CD4-positive, alpha-beta T cell (primary cell): ENCODE data around the gene PRDX1. TPM values are rescaled to one million over a fixed set of nuclear protein-coding genes. Genes with fewer than 3 reads are reported as not detected.
A peak's percentile ranks its signal among the peaks of the same experiment; 100 is the strongest.

Experiments
- ATAC-seq: fragments of 200-7000 bp; cut with Tn5 transposase; one replicate; pipeline ENCODE4 v1.10.0; 2022; ENCODE audit warnings: mild to moderate bottlenecking; ENCODE audit not compliant: poor library complexity
- CTCF ChIA-PET: fragments of 350-600 bp; sonication (Branson Sonifier 250); formaldehyde crosslinking; loops from one replicate; lab custom pipeline; 2021; ENCODE audit warnings: antibody characterized with exemption, inconsistent platforms; lab: Charles Lee
- POLR2A ChIA-PET: fragments of 350-600 bp; sonication (Branson Sonifier 250); formaldehyde crosslinking; loops from one replicate; lab custom pipeline; 2021; ENCODE audit warnings: antibody characterized with exemption, inconsistent platforms; lab: Charles Lee
- DNase-seq, 14 experiments: peaks; one replicate each; pipeline ENCODE4 v3.0.0-alpha.2; 2013 to 2020; ENCODE audit warnings: mixed read lengths in 2 of 14
- H3K27ac ChIP-seq, 2 donors: one replicate each; pipeline versions ENCODE4 v1.5.1 to v1.7.0; 2013; ENCODE audit warnings: low read length in 2 of 2, low read depth in 1 of 2, mild to moderate bottlenecking in 1 of 2
- H3K27me3 ChIP-seq, 2 experiments: 1 replicate in 1 of 2; 2 replicates in 1 of 2; pipeline versions ENCODE4 v1.6.1 to v1.7.0; 2013; ENCODE audit warnings: low read length in 2 of 2, control low read depth in 1 of 2, mild to moderate bottlenecking in 1 of 2, moderate library complexity in 1 of 2; ENCODE audit not compliant: insufficient read depth in 2 of 2, control insufficient read depth in 1 of 2
- H3K36me3 ChIP-seq: one replicate; pipeline ENCODE4 v1.6.1; 2013; ENCODE audit warnings: low read length, control low read depth; ENCODE audit not compliant: insufficient read depth
- H3K4me1 ChIP-seq: one replicate; pipeline ENCODE4 v1.6.1; 2013; ENCODE audit warnings: low read length, control low read depth; ENCODE audit not compliant: insufficient read depth
- H3K4me3 ChIP-seq: one replicate; pipeline ENCODE4 v1.5.1; 2013; ENCODE audit warnings: mild to moderate bottlenecking, low read length, moderate library complexity
- H3K9me3 ChIP-seq, 2 experiments: 1 replicate in 1 of 2; 2 replicates in 1 of 2; pipeline versions ENCODE4 v1.6.1 to v1.7.0; 2013; ENCODE audit warnings: low read length in 2 of 2, mild to moderate bottlenecking in 2 of 2, control low read depth in 1 of 2, moderate library complexity in 1 of 2; ENCODE audit not compliant: control insufficient read depth in 1 of 2, insufficient read depth in 1 of 2
- H3K27ac Mint-ChIP-seq: one replicate; pipeline ENCODE4 v1.8.0; 2020; ENCODE audit warnings: mixed read lengths
- H3K27me3 Mint-ChIP-seq: one replicate; pipeline ENCODE4 v1.8.0; 2021; ENCODE audit warnings: mixed read lengths
- H3K36me3 Mint-ChIP-seq: one replicate; pipeline ENCODE4 v1.8.0; 2021; ENCODE audit warnings: low read depth, mixed read lengths
- H3K4me1 Mint-ChIP-seq: one replicate; pipeline ENCODE4 v1.8.0; 2021; ENCODE audit warnings: low read depth, mixed read lengths
- H3K4me3 Mint-ChIP-seq: one replicate; pipeline ENCODE4 v1.8.0; 2020; ENCODE audit warnings: mild to moderate bottlenecking, mixed read lengths
- H3K9me3 Mint-ChIP-seq: one replicate; pipeline ENCODE4 v1.8.0; 2020; ENCODE audit warnings: mixed read lengths
- CTCF ChIP-seq: fragments of 200-600 bp; IDR thresholded peaks from one replicate; pipeline ENCODE4 v1.8.0; 2022; ENCODE audit warnings: antibody characterized with exemption, mild to moderate bottlenecking
- intact Hi-C, 2 experiments: fragments of 100-400 bp; cut with DNase I in 1 of 2; cut with micrococcal nuclease in 1 of 2; formaldehyde crosslinking; loops; one replicate each; pipeline versions ENCODE4 v1.15.1 to v1.9.0; 2023 to 2025; cut with DNase I, micrococcal nuclease
- total RNA-seq, 174 experiments: library from RNA in 2 of 174; stranded (reverse) in 2 of 174; gene quantifications; one replicate each; pipeline ENCODE4 v1.2.3 and lab custom pipeline; 2021 to 2026

The PRDX1 gene
- total RNA-seq, 2 experiments from 2014 or later: 18.1 to 24.1 TPM

- no peak overlapping the region for H3K4me3 ChIP-seq
- H3K27me3 ChIP-seq: no peaks in the 10 kb centered on the region
- ATAC-seq (peak; percentile 41), DNase-seq (peak; percentile 25 to 80 (median 40))
- no peaks in the 10 kb centered on the region for H3K9me3 ChIP-seq
- H3K36me3 Mint-ChIP-seq: peaks cover 93% of the 10 kb centered on the region
- H3K27ac Mint-ChIP-seq: peak overlapping the region; percentile 69
- H3K27me3 Mint-ChIP-seq: no peaks in the 10 kb centered on the region
- peaks cover 8% of the 10 kb centered on the region for H3K4me1 Mint-ChIP-seq
- TF ChIP-seq CTCF: peak; percentile 68
- ChIA-PET POLR2A (interaction anchor here (0.7 to 3.6 kb wide), 6 partner anchors 9 to 62 kb away, joined by 3 to 23 read pairs (median 5); partner anchors contain the start of genes AKR1A1, CCDC163, MMACHC and PRDX1), CTCF (interaction anchor here (0.6 to 3.4 kb wide), 12 partner anchors 10 to 89 kb away, joined by 3 to 50 read pairs (median 4); partner anchors contain the start of genes AKR1A1 and PRDX1)
- intact Hi-C loops: loop anchor here (1.0 to 10.0 kb wide), 2 partner anchors 58 to 372 kb away; no protein-coding TSS in a partner anchor
- no peaks in the 10 kb centered on the region for H3K9me3 Mint-ChIP-seq
- peaks cover 91% of the 10 kb centered on the region for H3K36me3 ChIP-seq
- H3K4me3 Mint-ChIP-seq: no peak overlapping the region
- no peaks in the 10 kb centered on the region for H3K4me1 ChIP-seq
- no peak overlapping the region for H3K27ac ChIP-seq
Observed at GRCh38 chr1:45512641-45513054, 9.0 kb downstream of the PRDX1 start.

- Mint-ChIP-seq H3K36me3 (peaks cover 81% of the 10 kb centered on the region), H3K4me3 (no peak overlapping the region), H3K4me1 (peaks cover 2% of the 10 kb centered on the region), H3K27me3 (no peaks in the 10 kb centered on the region), H3K9me3 (no peaks in the 10 kb centered on the region), H3K27ac (no peak overlapping the region)
- H3K4me1 ChIP-seq: no peaks in the 10 kb centered on the region
- DNase-seq (no peak), ATAC-seq (no peak)
- no peak overlapping the region for H3K27ac ChIP-seq
- ChIA-PET CTCF (interaction anchor here (1.5 to 3.4 kb wide), 3 partner anchors 32 to 59 kb away, joined by 5 to 50 read pairs (median 20); partner anchors contain the start of gene AKR1A1), POLR2A (interaction anchor here (3.6 kb wide), 1 partner anchor 10 kb away, joined by 23 read pairs; the partner anchor contains the start of gene PRDX1)
- intact Hi-C loops: loop anchor here in 1 of 2 experiments (10.0 kb wide), 1 partner anchor 374 kb away; no protein-coding TSS in a partner anchor
- H3K4me3 ChIP-seq: no peak overlapping the region
- H3K36me3 ChIP-seq: peaks cover 78% of the 10 kb centered on the region
- no peaks in the 10 kb centered on the region for H3K27me3 ChIP-seq
- H3K9me3 ChIP-seq: no peaks in the 10 kb centered on the region
- no peak for TF ChIP-seq CTCF
Observed at GRCh38 chr1:45510972-45511527, 10.6 kb downstream of the PRDX1 start.

- DNase-seq (no peak), ATAC-seq (no peak)
- Mint-ChIP-seq H3K4me1 (no peaks in the 10 kb centered on the region), H3K36me3 (peaks cover 73% of the 10 kb centered on the region), H3K27ac (no peak overlapping the region), H3K27me3 (no peaks in the 10 kb centered on the region), H3K4me3 (no peak overlapping the region), H3K9me3 (no peaks in the 10 kb centered on the region)
- ChIA-PET POLR2A (interaction anchor here (1.7 to 3.6 kb wide), 2 partner anchors 10 to 11 kb away, joined by 4 to 23 read pairs; partner anchors contain the start of genes CCDC163, MMACHC and PRDX1), CTCF (interaction anchor here (1.5 to 3.4 kb wide), 3 partner anchors 33 to 60 kb away, joined by 5 to 50 read pairs (median 20); partner anchors contain the start of gene AKR1A1)
- Histone ChIP-seq H3K9me3 (no peaks in the 10 kb centered on the region), H3K4me3 (no peak overlapping the region), H3K27me3 (no peaks in the 10 kb centered on the region), H3K4me1 (no peaks in the 10 kb centered on the region), H3K27ac (no peak overlapping the region), H3K36me3 (peaks cover 71% of the 10 kb centered on the region)
- intact Hi-C loops: loop anchor here in 1 of 2 experiments (10.0 kb wide), 1 partner anchor 374 kb away; no protein-coding TSS in a partner anchor
- no peak for TF ChIP-seq CTCF
Observed at GRCh38 chr1:45510036-45510971, 11.4 kb downstream of the PRDX1 start.
